Colonic mucosa (tissue), 4 donors: ENCODE results near the gene FHIT. TPM values are rescaled to one million over a fixed set of nuclear protein-coding genes. Genes with fewer than 3 reads are reported as not detected.

Source experiments
- DNase-seq: peaks from one replicate; pipeline ENCODE4 v3.0.0-alpha.2; 2020
- H3K27ac ChIP-seq: fragments of 200-600 bp; one replicate; pipeline ENCODE4 v1.8.0; 2021
- H3K27me3 ChIP-seq: fragments of 200-600 bp; one replicate; pipeline ENCODE4 v1.8.0; 2021
- H3K36me3 ChIP-seq: fragments of 200-600 bp; one replicate; pipeline ENCODE4 v1.8.0; 2021
- H3K4me1 ChIP-seq: fragments of 200-600 bp; one replicate; pipeline ENCODE4 v1.8.0; 2021; ENCODE audit warnings: mild to moderate bottlenecking
- H3K4me3 ChIP-seq: fragments of 200-600 bp; one replicate; pipeline ENCODE4 v1.8.0; 2021
- H3K9ac ChIP-seq, 2 donors: one replicate each; pipeline ENCODE4 v1.7.0; 2013; ENCODE audit warnings: control low read depth in 2 of 2, low read depth in 2 of 2, low read length in 2 of 2
- H3K9me3 ChIP-seq: fragments of 200-600 bp; one replicate; pipeline ENCODE4 v1.8.0; 2021
- CTCF ChIP-seq: fragments of 200-600 bp; IDR thresholded peaks from one replicate; pipeline ENCODE4 v1.8.0; 2022; ENCODE audit warnings: antibody characterized with exemption, mild to moderate bottlenecking
- intact Hi-C: fragments of 100-400 bp; cut with DNase I; formaldehyde crosslinking; loops from one replicate; pipeline ENCODE4 v1.14.1; 2022
- total RNA-seq, 2 donors: library from RNA; stranded (reverse); fragmentation: NEBNext Ultra II Directional in 1 of 2; extraction: Animal tissue kit (Norgen Biotek cat#: 25700) in 1 of 2; gene quantifications; one replicate each; pipeline ENCODE4 v1.2.1, GENCODE V29; 2021
- donor health status: healthy.
- donor health status: DM: no; HTN: no; CAD: no.
- donor health status: DM: no; HTN: no; CAD: no.

FHIT gene
- total RNA-seq, 2 donors from 2014 or later = 7.7 to 9.4 TPM

GRCh38 chr3:59779260-59779659, 1472.0 kb downstream of the FHIT start:
- Histone ChIP-seq H3K9me3 (no peaks in the 10 kb centered on the region), H3K4me1 (no peaks in the 10 kb centered on the region), H3K27me3 (no peaks in the 10 kb centered on the region), H3K36me3 (no peaks in the 10 kb centered on the region), H3K4me3 (no peak overlapping the region), H3K27ac (no peak overlapping the region), H3K9ac (no peak overlapping the region)
- intact Hi-C loops = no loop called here
- TF ChIP-seq CTCF = no peak
- no peak for DNase-seq

GRCh38 chr3:59777667-59778077, 1473.6 kb downstream of the FHIT start:
- Histone ChIP-seq H3K27ac (no peak overlapping the region), H3K9ac (no peak overlapping the region), H3K9me3 (no peaks in the 10 kb centered on the region), H3K4me3 (no peak overlapping the region), H3K36me3 (no peaks in the 10 kb centered on the region), H3K27me3 (no peaks in the 10 kb centered on the region), H3K4me1 (no peaks in the 10 kb centered on the region)
- DNase-seq = no peak
- intact Hi-C loops = no loop called here
- no peak for TF ChIP-seq CTCF

- TF ChIP-seq CTCF = no peak
- Histone ChIP-seq H3K4me1 (no peaks in the 10 kb centered on the region), H3K9me3 (no peaks in the 10 kb centered on the region), H3K27me3 (no peaks in the 10 kb centered on the region), H3K27ac (no peak overlapping the region), H3K36me3 (no peaks in the 10 kb centered on the region), H3K9ac (no peak overlapping the region), H3K4me3 (no peak overlapping the region)
- DNase-seq = no peak
- intact Hi-C loops = no loop called here
These were observed 1474.2 kb downstream of the FHIT start for GRCh38 chr3:59777066-59777465.

- Histone ChIP-seq H3K27me3 (no peaks in the 10 kb centered on the region), H3K27ac (no peak overlapping the region), H3K36me3 (no peaks in the 10 kb centered on the region), H3K9ac (no peak overlapping the region), H3K4me3 (no peak overlapping the region), H3K4me1 (no peaks in the 10 kb centered on the region), H3K9me3 (no peaks in the 10 kb centered on the region)
- intact Hi-C loops = no loop called here
- TF ChIP-seq CTCF = no peak
- no peak for DNase-seq
These were observed 1475.4 kb downstream of the FHIT start for GRCh38 chr3:59775761-59776325.

GRCh38 chr3:59775106-59775505, 1476.1 kb downstream of the FHIT start:
- no peak overlapping the region for H3K4me3 ChIP-seq
- no peak for DNase-seq
- TF ChIP-seq CTCF = no peak
- no peaks in the 10 kb centered on the region for H3K36me3 ChIP-seq
- H3K9ac ChIP-seq = no peak overlapping the region
- H3K9me3 ChIP-seq = no peaks in the 10 kb centered on the region
- no peaks in the 10 kb centered on the region for H3K4me1 ChIP-seq
- H3K27ac ChIP-seq = no peak overlapping the region
- H3K27me3 ChIP-seq = no peaks in the 10 kb centered on the region
- intact Hi-C loops = no loop called here
